Activated CD4-positive, alpha-beta T cell treated with anti-CD3 and anti-CD28 coated beads for 36 hours (primary cell): Measurements from ENCODE around the gene DNAI2. TPM values are rescaled to one million over a fixed set of nuclear protein-coding genes. Genes with fewer than 3 reads are reported as not detected.

ENCODE experiments used
- ATAC-seq: fragments of 200-7000 bp; cut with Tn5 transposase; one replicate; pipeline ENCODE4 v1.10.0; 2021; ENCODE audit warnings: mild to moderate bottlenecking, moderate library complexity
- CTCF ChIA-PET: fragments of 350-600 bp; sonication (Branson Sonifier 250); formaldehyde crosslinking; loops from one replicate; lab custom pipeline; 2021; ENCODE audit warnings: antibody characterized with exemption; lab: Charles Lee
- POLR2A ChIA-PET: fragments of 350-600 bp; sonication (Branson Sonifier 250); formaldehyde crosslinking; loops from one replicate; lab custom pipeline; 2021; ENCODE audit warnings: antibody characterized with exemption, inconsistent platforms; lab: Charles Lee
- DNase-seq: peaks from one replicate; pipeline ENCODE4 v3.0.0-alpha.2; 2020
- H3K27ac Mint-ChIP-seq: one replicate; pipeline ENCODE4 v1.8.0; 2021; ENCODE audit warnings: mixed read lengths
- H3K27me3 Mint-ChIP-seq: one replicate; pipeline ENCODE4 v1.8.0; 2021; ENCODE audit warnings: mixed read lengths
- H3K36me3 Mint-ChIP-seq: one replicate; pipeline ENCODE4 v1.8.0; 2021; ENCODE audit warnings: low read depth, mixed read lengths
- H3K4me1 Mint-ChIP-seq: one replicate; pipeline ENCODE4 v1.8.0; 2021; ENCODE audit warnings: mixed read lengths
- H3K4me3 Mint-ChIP-seq: one replicate; pipeline ENCODE4 v1.8.0; 2021; ENCODE audit warnings: mild to moderate bottlenecking, moderate library complexity, mixed read lengths
- H3K9me3 Mint-ChIP-seq: one replicate; pipeline ENCODE4 v1.8.0; 2021; ENCODE audit warnings: low read depth, mixed read lengths
- intact Hi-C, 2 experiments: fragments of 100-400 bp; cut with DNase I in 1 of 2; cut with micrococcal nuclease in 1 of 2; formaldehyde crosslinking; loops; one replicate each; pipeline versions ENCODE4 v1.14.2 to v1.15.1; 2022 to 2024; cut with DNase I, micrococcal nuclease
- total RNA-seq, 2 experiments: library from RNA; stranded (reverse); gene quantifications; one replicate each; pipeline ENCODE4 v1.2.3, GENCODE V29; 2021

Gene DNAI2
- total RNA-seq, 2 experiments from 2014 or later = 0.14 to 0.49 TPM

DNA sequence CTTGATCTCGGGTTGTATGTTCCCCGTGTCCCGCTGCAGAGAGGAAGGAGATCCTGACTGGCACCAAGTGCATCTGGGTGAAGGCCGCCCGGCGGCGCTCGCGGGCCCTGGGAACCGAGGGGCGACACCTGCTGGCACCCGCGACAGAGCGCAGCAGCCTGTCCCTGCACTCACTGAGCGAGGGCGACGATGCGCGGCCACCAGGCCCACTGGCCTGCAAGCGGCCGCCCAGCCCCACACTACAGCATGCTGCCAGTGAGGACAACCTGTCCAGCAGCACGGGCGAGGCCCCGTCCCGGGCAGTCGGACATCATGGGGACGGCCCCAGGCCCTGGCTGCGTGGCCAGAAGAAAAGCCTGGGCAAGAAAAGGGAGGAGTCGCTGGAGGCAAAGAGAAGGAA, 80.1 kb downstream of the DNAI2 start:
- Mint-ChIP-seq H3K9me3 (no peaks in the 10 kb centered on the region), H3K27ac (no peak overlapping the region), H3K4me1 (no peaks in the 10 kb centered on the region), H3K27me3 (peaks cover 53% of the 10 kb centered on the region), H3K36me3 (no peaks in the 10 kb centered on the region), H3K4me3 (no peak overlapping the region)
- ChIA-PET POLR2A (no interaction called here), CTCF (interaction anchor here (0.8 to 1.2 kb wide), 2 partner anchors 14 to 103 kb away, joined by 3 read pairs; no protein-coding TSS in a partner anchor)
- ATAC-seq = peak; percentile 90
- peak; percentile 88 for DNase-seq
- intact Hi-C loops = loop anchor here (1.0 kb wide), 3 partner anchors 48 to 144 kb away; no protein-coding TSS in a partner anchor

DNA sequence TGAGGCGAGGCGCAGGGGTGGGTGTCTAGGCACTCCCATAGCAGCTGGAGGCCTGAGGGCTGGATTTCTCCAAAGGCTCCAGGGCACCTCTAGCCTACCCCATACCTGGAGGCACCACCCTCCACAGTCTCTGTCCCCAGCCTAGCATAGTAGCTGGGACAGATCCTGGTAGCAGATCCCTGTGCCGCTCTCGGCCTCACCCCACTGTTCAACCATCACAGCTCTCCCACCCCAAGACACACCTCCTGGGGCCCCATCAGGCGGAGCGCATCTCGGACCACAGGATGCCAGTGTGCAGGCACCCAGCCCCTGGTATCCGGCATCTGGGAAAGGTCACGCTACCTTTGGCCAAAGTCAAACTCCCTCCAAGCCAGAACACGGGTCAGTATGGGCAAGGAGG, 80.5 kb downstream of the DNAI2 start:
- ChIA-PET CTCF (interaction anchor here (0.8 to 1.2 kb wide), 2 partner anchors 8 to 13 kb away, joined by 3 read pairs; no protein-coding TSS in a partner anchor), POLR2A (no interaction called here)
- Mint-ChIP-seq H3K27ac (no peak overlapping the region), H3K36me3 (no peaks in the 10 kb centered on the region), H3K4me1 (no peaks in the 10 kb centered on the region), H3K9me3 (no peaks in the 10 kb centered on the region), H3K27me3 (peaks cover 53% of the 10 kb centered on the region), H3K4me3 (no peak overlapping the region)
- no peak for ATAC-seq
- no peak for DNase-seq
- intact Hi-C loops = loop anchor here (1.0 kb wide), 3 partner anchors 48 to 144 kb away; no protein-coding TSS in a partner anchor

DNA sequence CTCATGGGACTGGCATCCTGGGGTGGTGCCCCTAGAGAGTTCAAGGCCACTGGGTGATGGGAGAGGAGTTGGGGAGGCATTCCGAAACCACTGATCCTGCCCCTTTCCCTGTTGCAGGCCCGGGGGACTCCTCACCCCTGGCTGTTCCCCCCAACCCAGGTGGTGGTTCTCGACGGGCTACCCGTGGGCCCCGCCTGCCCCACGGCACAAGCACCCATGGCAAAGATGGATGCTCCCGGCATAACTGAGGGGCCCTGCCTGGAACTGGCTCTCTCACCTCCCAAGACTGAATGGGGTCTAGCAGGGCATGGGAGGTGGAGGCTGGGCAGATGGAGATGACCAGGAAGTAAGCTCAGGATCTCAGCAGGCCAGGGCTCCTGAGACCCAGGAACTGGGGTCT, 81.0 kb downstream of the DNAI2 start:
- H3K4me1 Mint-ChIP-seq = no peaks in the 10 kb centered on the region
- no peak for ATAC-seq
- no peak for DNase-seq
- H3K36me3 Mint-ChIP-seq = no peaks in the 10 kb centered on the region
- ChIA-PET CTCF (interaction anchor here (0.7 to 1.2 kb wide), 3 partner anchors 9 to 13 kb away, joined by 3 read pairs; partner anchors contain the start of gene GPR142), POLR2A (no interaction called here)
- H3K27ac Mint-ChIP-seq = no peak overlapping the region
- intact Hi-C loops = loop anchor here in 1 of 2 experiments (5.0 kb wide), 1 partner anchor 143 kb away; the partner anchor contains the start of gene TTYH2
- H3K27me3 Mint-ChIP-seq = peaks cover 51% of the 10 kb centered on the region
- H3K4me3 Mint-ChIP-seq = no peak overlapping the region
- no peaks in the 10 kb centered on the region for H3K9me3 Mint-ChIP-seq

DNA sequence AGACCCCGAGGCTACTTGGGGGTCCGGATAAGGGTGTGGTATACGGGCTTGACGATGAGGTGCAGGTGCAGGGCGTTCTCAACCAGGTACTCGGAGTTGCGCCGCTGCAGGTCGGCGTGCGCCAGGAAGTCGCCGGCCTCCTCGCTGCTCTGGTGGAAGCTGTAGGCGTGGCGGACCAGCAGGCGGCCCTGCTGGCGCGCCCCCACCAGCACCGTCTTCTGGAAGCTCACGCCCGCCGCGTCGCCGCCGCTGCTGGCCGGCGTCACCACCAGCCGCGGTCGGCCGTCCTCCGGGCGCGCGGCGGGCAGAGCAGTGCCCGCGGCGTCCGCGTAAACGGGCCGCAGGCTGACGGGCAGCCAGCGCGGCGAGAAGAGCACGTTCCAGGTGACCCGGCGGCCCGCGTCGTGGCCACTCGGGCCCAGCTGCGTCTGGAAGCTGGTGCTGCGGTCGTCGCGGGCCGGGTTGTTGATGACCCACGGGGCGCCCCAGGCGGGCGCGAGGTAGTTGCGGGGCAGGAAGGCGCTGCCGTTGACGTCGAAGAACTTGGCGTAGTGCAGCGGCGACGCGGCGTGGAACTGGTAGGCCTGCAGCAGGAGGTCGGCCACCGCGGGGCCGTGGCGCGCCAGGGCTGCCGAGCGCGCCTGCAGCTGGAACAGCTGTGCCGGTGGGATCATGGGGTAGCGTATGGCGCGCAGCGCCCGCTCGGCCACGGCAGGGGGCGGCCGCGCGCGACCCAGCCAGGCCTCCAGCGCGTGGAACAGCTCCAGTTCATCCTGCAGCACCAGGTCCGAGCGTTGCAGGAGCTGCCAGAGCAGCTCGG, 82.8 kb downstream of the DNAI2 start:
- Mint-ChIP-seq H3K27ac (no peak overlapping the region), H3K4me3 (no peak overlapping the region), H3K27me3 (peaks cover 49% of the 10 kb centered on the region), H3K9me3 (no peaks in the 10 kb centered on the region), H3K36me3 (no peaks in the 10 kb centered on the region), H3K4me1 (no peaks in the 10 kb centered on the region)
- ATAC-seq = peak; percentile 13
- intact Hi-C loops = loop anchor here in 1 of 2 experiments (5.0 kb wide), 1 partner anchor 145 kb away; the partner anchor contains the start of gene TTYH2
- CTCF ChIA-PET = interaction anchor here (0.6 to 2.2 kb wide), 3 partner anchors 12 to 22 kb away, joined by 3 to 20 read pairs (median 4); partner anchors contain the start of gene GPR142
- peak; percentile 39 for DNase-seq
- POLR2A ChIA-PET = no interaction called here

DNA sequence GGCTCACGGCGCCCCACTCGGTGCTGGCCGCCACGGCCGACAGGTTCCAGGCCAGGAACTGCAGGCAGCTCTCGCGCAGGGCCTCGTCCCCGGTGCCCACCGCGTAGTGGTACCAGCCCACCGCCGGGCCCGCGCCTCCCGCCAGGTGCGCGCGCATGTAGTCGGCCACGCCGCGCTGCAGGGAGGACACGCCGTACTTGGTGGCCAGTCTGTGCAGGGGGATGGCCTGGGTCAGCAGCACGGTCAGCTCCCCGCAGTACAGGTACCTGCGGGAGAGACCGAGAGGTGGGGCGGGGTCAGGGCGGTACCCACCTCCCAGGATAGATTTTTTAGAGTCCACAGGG, 83.4 kb downstream of the DNAI2 start:
- intact Hi-C loops = loop anchor here in 1 of 2 experiments (5.0 kb wide), 1 partner anchor 145 kb away; the partner anchor contains the start of gene TTYH2
- H3K4me1 Mint-ChIP-seq = no peaks in the 10 kb centered on the region
- no peak for ATAC-seq
- no peak overlapping the region for H3K4me3 Mint-ChIP-seq
- H3K9me3 Mint-ChIP-seq = no peaks in the 10 kb centered on the region
- POLR2A ChIA-PET = no interaction called here
- no peaks in the 10 kb centered on the region for H3K36me3 Mint-ChIP-seq
- no peak for DNase-seq
- CTCF ChIA-PET = interaction anchor here (0.6 to 2.2 kb wide), 3 partner anchors 11 to 22 kb away, joined by 3 to 20 read pairs (median 4); partner anchors contain the start of gene GPR142
- H3K27me3 Mint-ChIP-seq = peaks cover 46% of the 10 kb centered on the region
- no peak overlapping the region for H3K27ac Mint-ChIP-seq

DNA sequence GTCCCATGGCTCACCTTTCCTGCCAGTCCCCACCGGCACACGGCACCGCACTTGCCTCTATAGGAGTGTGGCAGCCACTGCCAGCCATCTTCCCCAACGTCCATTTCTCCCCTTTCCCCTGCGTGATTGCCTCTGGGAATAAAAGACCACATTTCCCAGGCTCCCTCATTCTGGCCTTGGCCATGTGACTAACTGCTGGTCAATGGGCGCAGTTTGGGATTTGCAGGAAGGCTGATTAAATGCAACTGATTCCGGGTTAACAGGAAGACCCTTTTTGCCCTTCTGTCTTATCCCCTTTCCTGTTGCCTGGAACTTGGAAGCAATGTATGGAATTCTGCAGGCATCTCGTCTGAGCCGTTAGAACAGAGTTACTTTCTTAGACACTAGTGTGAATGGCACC, 84.7 kb downstream of the DNAI2 start:
- Mint-ChIP-seq H3K4me1 (no peaks in the 10 kb centered on the region), H3K4me3 (no peak overlapping the region), H3K27ac (no peak overlapping the region), H3K36me3 (no peaks in the 10 kb centered on the region), H3K27me3 (peaks cover 36% of the 10 kb centered on the region), H3K9me3 (no peaks in the 10 kb centered on the region)
- ChIA-PET CTCF (interaction anchor here (0.8 to 2.9 kb wide), 4 partner anchors 10 to 61 kb away, joined by 3 to 9 read pairs (median 6); no protein-coding TSS in a partner anchor), POLR2A (no interaction called here)
- ATAC-seq = no peak
- intact Hi-C loops = loop anchor here in 1 of 2 experiments (5.0 kb wide), 1 partner anchor 146 kb away; the partner anchor contains the start of gene TTYH2
- DNase-seq = no peak

DNA sequence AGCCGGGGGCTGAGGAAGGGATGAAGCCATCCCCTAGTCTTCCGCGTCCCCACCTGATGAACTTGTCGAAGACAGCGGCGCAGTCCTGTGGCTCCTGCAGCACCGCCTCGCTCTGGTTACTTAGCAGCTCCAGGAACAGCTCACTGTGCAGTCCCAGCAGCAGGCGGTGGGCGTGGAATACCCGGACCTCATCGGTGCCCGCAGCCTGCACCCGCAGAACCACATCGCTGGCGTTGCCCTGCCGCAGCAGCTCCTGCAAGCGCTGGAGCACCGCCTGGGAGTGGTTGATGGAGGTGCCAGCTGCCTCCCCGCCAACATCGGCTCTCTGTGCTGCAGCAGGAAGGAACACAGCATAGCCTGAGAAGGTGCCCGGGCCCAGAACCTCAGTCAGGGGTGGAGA, 85.9 kb downstream of the DNAI2 start:
- H3K9me3 Mint-ChIP-seq = no peaks in the 10 kb centered on the region
- H3K27ac Mint-ChIP-seq = no peak overlapping the region
- no peaks in the 10 kb centered on the region for H3K4me1 Mint-ChIP-seq
- H3K27me3 Mint-ChIP-seq = peaks cover 26% of the 10 kb centered on the region
- CTCF ChIA-PET = interaction anchor here (0.5 to 3.0 kb wide), 9 partner anchors 9 to 195 kb away, joined by 3 to 9 read pairs (median 5); no protein-coding TSS in a partner anchor
- no peaks in the 10 kb centered on the region for H3K36me3 Mint-ChIP-seq
- DNase-seq (no peak), ATAC-seq (no peak)
- H3K4me3 Mint-ChIP-seq = no peak overlapping the region
- POLR2A ChIA-PET = no interaction called here
- intact Hi-C loops = loop anchor here in 1 of 2 experiments (5.0 kb wide), 1 partner anchor 148 kb away; the partner anchor contains the start of gene TTYH2

DNA sequence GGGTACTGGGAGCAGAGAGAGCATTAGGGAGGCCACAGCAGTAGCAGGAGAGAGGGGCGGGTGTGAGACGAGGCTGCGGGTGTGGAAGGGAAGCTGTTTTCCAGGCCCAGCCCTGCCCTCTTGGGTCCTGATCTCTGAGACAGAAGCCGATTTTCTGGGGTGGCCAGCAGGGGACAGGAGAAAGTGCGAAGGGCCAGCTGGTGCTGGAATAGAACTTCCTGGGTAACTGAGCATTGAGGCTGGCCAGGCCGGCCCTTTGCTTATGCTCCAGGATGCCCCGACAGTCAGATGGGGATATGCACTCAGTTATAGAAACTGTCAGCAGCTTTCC, 86.8 kb downstream of the DNAI2 start:
- no peak overlapping the region for H3K4me3 Mint-ChIP-seq
- intact Hi-C loops = no loop called here
- ChIA-PET CTCF (interaction anchor here (0.7 to 3.0 kb wide), 6 partner anchors 9 to 141 kb away, joined by 3 to 9 read pairs (median 6); no protein-coding TSS in a partner anchor), POLR2A (no interaction called here)
- no peak overlapping the region for H3K27ac Mint-ChIP-seq
- no peaks in the 10 kb centered on the region for H3K36me3 Mint-ChIP-seq
- DNase-seq (no peak), ATAC-seq (no peak)
- peaks cover 18% of the 10 kb centered on the region for H3K27me3 Mint-ChIP-seq
- no peaks in the 10 kb centered on the region for H3K4me1 Mint-ChIP-seq
- no peaks in the 10 kb centered on the region for H3K9me3 Mint-ChIP-seq

DNA sequence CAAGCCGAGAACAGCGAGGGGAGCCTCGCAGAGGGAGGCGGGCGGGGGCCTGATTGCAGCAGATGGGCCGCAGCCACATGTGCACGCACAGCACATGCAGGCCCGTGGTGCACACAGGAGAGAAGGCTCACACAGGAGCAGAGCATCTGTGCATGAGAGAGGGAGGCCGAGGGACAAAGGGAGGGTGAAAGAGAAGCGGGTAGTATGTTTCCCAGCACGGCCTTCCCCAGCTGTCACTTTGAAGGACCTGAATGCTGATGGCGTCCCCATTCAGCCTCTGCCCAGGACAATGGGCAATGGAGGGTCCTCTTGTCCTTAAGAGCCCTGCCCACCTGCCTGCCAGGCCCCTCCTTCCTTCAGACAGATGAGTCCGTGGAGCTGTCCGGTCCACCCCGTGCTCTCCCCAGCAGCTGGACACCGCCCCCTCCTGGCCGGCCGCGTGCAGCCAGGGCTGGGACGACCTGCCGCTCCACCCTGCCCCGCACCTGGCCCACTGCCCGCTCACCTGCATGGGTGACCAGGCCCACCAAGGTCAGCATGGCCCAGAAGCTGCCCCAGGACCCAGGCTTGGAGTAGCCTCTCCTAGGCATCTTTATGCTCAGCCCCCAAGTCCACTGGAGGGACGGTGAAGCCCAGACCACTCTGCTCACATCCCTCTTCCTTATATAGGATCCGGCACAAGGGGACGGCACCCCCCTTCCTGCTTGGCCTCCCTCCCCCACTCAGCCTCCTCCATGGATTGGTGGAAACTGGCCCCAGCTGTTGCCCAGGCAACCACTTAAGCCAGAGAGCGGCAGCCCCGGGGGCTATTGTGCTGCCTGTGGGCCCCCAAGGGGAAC, 87.4 kb downstream of the DNAI2 start, which contains the start of gene BTBD17:
BTBD17 (minus strand) TSS at position 639 of the 839 bp plus-strand sequence; CDS start at position 590, 49 bp downstream.
- Mint-ChIP-seq H3K4me1 (no peaks in the 10 kb centered on the region), H3K9me3 (no peaks in the 10 kb centered on the region), H3K27ac (no peak within 1 kb of the TSS), H3K36me3 (no peaks in the 10 kb centered on the region), H3K27me3 (peaks cover 14% of the 10 kb centered on the region), H3K4me3 (no peak within 1 kb of the TSS)
- intact Hi-C loops = no loop called here
- CTCF ChIA-PET = interaction anchor here (1.3 to 3.0 kb wide), 7 partner anchors 10 to 242 kb away, joined by 3 to 9 read pairs (median 6); no protein-coding TSS in a partner anchor
- POLR2A ChIA-PET = no interaction called here
- ATAC-seq = peak; percentile 65
- DNase-seq = peak; percentile 69

DNA sequence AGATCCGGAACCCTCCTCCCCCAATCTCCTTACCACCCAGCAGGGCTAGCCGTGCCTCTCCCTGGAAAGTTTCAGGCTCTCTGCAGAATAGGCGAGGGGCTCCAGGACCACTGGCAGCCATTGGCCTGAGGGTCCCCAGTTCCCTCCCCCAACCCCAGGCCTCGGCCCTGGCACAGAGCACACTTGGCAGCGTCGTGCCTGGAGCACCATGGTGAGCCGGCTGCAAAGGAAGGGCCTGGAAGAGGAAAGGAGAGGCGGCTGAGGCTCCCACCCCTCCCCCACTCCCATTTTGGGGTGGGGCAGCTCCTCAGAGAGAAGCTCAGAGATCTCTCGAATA, 88.0 kb downstream of the DNAI2 start:
- no peak overlapping the region for H3K27ac Mint-ChIP-seq
- no peaks in the 10 kb centered on the region for H3K4me1 Mint-ChIP-seq
- DNase-seq (no peak), ATAC-seq (no peak)
- intact Hi-C loops = no loop called here
- no peaks in the 10 kb centered on the region for H3K36me3 Mint-ChIP-seq
- ChIA-PET POLR2A (no interaction called here), CTCF (interaction anchor here (0.8 to 3.0 kb wide), 7 partner anchors 10 to 241 kb away, joined by 3 to 9 read pairs (median 6); no protein-coding TSS in a partner anchor)
- peaks cover 14% of the 10 kb centered on the region for H3K27me3 Mint-ChIP-seq
- H3K4me3 Mint-ChIP-seq = no peak overlapping the region
- no peaks in the 10 kb centered on the region for H3K9me3 Mint-ChIP-seq
